SK-N-SH (cell line): Measurements from ENCODE around the gene CYP51A1. TPM values are rescaled to one million over a fixed set of nuclear protein-coding genes. Genes with fewer than 3 reads are reported as not detected.

Experiments used
- CTCF ChIA-PET: fragments of 300-600, 350-600 bp; formaldehyde crosslinking; extraction: SDS; loops from one replicate; lab custom pipeline; 2021; lab: Yijun Ruan, JAX
- POLR2A ChIA-PET: fragments of 350-600 bp; sonication (Branson Sonifier 250); formaldehyde crosslinking; extraction: SDS; loops from one replicate; lab custom pipeline; 2020; ENCODE audit warnings: antibody characterized with exemption, inconsistent platforms; lab: Yijun Ruan, JAX
- DNase-seq: peaks from one replicate; pipeline ENCODE4 v3.0.0; 2012
- H2AFZ ChIP-seq: fragments of 200-600 bp; sonication (generic); 2 replicates; pipeline ENCODE4 v1.8.1; 2016; ENCODE audit warnings: antibody characterized with exemption, mild to moderate bottlenecking, low read depth
- H3F3A ChIP-seq: fragments of 200-600 bp; sonication (generic); replicated peaks from 2 replicates; pipeline ENCODE3; 2016; ENCODE audit warnings: antibody characterized with exemption, mild to moderate bottlenecking; ENCODE audit not compliant: insufficient read depth
- H3K27ac ChIP-seq, 2 experiments: fragments of 200-500 bp in 1 of 2; fragments of 200-600 bp in 1 of 2; sonication (Bioruptor generic) in 1 of 2; sonication (generic), shearing (Covaris generic) in 1 of 2; 2 replicates each; pipeline versions ENCODE4 v1.5.1 to v1.6.1; 2014 to 2016; ENCODE audit warnings: low read depth in 2 of 2, inconsistent platforms in 1 of 2, low read length in 1 of 2, mild to moderate bottlenecking in 1 of 2, mixed read lengths in 1 of 2
- H3K27me3 ChIP-seq: fragments of 200-600 bp; sonication (generic), shearing (Covaris generic); 2 replicates; pipeline ENCODE4 v1.6.1; 2016; ENCODE audit warnings: mixed run types; ENCODE audit not compliant: insufficient read depth
- H3K36me3 ChIP-seq, 2 experiments: fragments of 200-500 bp in 1 of 2; fragments of 200-600 bp in 1 of 2; sonication (Bioruptor generic) in 1 of 2; sonication (generic) in 1 of 2; replicated peaks in 1 of 2; 2 replicates each; pipeline versions ENCODE3 to v1.5.1; 2014 to 2016; ENCODE audit warnings: low read length in 1 of 2, mild to moderate bottlenecking in 1 of 2; ENCODE audit not compliant: insufficient read depth in 2 of 2, control insufficient read depth in 1 of 2
- H3K4me1 ChIP-seq, 2 experiments: fragments of 200-500 bp in 1 of 2; fragments of 200-600 bp in 1 of 2; sonication (Bioruptor generic) in 1 of 2; sonication (generic), shearing (Covaris generic) in 1 of 2; 2 replicates each; pipeline versions ENCODE4 v1.5.1 to v1.6.1; 2014 to 2016; ENCODE audit warnings: low read depth in 1 of 2, low read length in 1 of 2, mixed run types in 1 of 2; ENCODE audit not compliant: insufficient read depth in 2 of 2, control insufficient read depth in 1 of 2
- H3K4me2 ChIP-seq: fragments of 200-600 bp; sonication (generic), shearing (Covaris generic); 2 replicates; pipeline ENCODE4 v1.6.1; 2017; ENCODE audit warnings: mixed run types
- H3K4me3 ChIP-seq, 2 experiments: fragments of 200-500 bp in 1 of 2; fragments of 200-600 bp in 1 of 2; sonication (Bioruptor generic) in 1 of 2; sonication (generic), shearing (Covaris generic) in 1 of 2; 2 replicates each; pipeline versions ENCODE4 v1.5.1 to v1.8.1; 2014 to 2016; ENCODE audit warnings: low read depth in 2 of 2, inconsistent platforms in 1 of 2, low read length in 1 of 2, mild to moderate bottlenecking in 1 of 2, mixed read lengths in 1 of 2, moderate library complexity in 1 of 2
- H3K79me2 ChIP-seq: fragments of 200-600 bp; sonication (generic); 2 replicates; pipeline ENCODE4 v1.8.1; 2017; ENCODE audit warnings: mild to moderate bottlenecking; ENCODE audit not compliant: insufficient read depth
- H3K9ac ChIP-seq: fragments of 200-600 bp; sonication (generic); 2 replicates; pipeline ENCODE4 v1.6.1; 2017; ENCODE audit warnings: mixed run types
- H3K9me2 ChIP-seq: fragments of 200-600 bp; sonication (generic); 2 replicates; pipeline ENCODE4 v1.6.1; 2017; ENCODE audit warnings: mixed run types
- H3K9me3 ChIP-seq: fragments of 200-600 bp; sonication (generic); 2 replicates; pipeline ENCODE4 v1.6.1; 2017; ENCODE audit warnings: mixed run types, mild to moderate bottlenecking, moderate library complexity
- H4K20me1 ChIP-seq: fragments of 200-600 bp; sonication (generic); 2 replicates; pipeline ENCODE4 v1.6.1; 2017; ENCODE audit warnings: mild to moderate bottlenecking, mixed run types; ENCODE audit not compliant: insufficient read depth
- CHD2 ChIP-seq: fragments of 150-350 bp; IDR thresholded peaks from 2 replicates; pipeline ENCODE4 v1.6.1; 2018; ENCODE audit warnings: low read length; ENCODE audit not compliant: partially characterized antibody
- EP300 ChIP-seq, 2 experiments: IDR thresholded peaks; 2 replicates each; pipeline versions ENCODE4 v1.4.0 to v1.6.1; 2012; ENCODE audit warnings: borderline replicate concordance in 1 of 2, low read depth in 1 of 2, low read length in 1 of 2
- EZH2phosphoT487 ChIP-seq: fragments of 200-600 bp; sonication (generic); IDR thresholded peaks from 2 replicates; pipeline ENCODE4 v1.6.1; 2017; ENCODE audit warnings: low read depth, mixed run types, mild to moderate bottlenecking, antibody characterized with exemption, moderate library complexity, borderline replicate concordance
- FOXJ3 ChIP-seq: sonication (generic); formaldehyde crosslinking; IDR thresholded peaks from 2 replicates; pipeline ENCODE4 v1.5.1; 2020; ENCODE audit warnings: mild to moderate bottlenecking, missing genetic modification reagents
- GABPA ChIP-seq: IDR thresholded peaks from 2 replicates; pipeline ENCODE4 v1.4.0; 2012; ENCODE audit warnings: low read depth, mild to moderate bottlenecking
- GATA2 ChIP-seq: sonication (generic); formaldehyde crosslinking; IDR thresholded peaks from 2 replicates; pipeline ENCODE4 v1.5.0; 2020; ENCODE audit warnings: mild to moderate bottlenecking, missing genetic modification reagents
- IRF3 ChIP-seq: fragments of 150-350 bp; IDR thresholded peaks from 2 replicates; pipeline ENCODE4 v1.6.1; 2016; ENCODE audit warnings: mild to moderate bottlenecking, low read depth, low read length
- JUND ChIP-seq: IDR thresholded peaks from 2 replicates; pipeline ENCODE4 v1.4.0; 2012
- MEF2A ChIP-seq: IDR thresholded peaks from 2 replicates; pipeline ENCODE4 v1.4.0; 2012; ENCODE audit warnings: low read depth, borderline replicate concordance
- MXI1 ChIP-seq: IDR thresholded peaks from 2 replicates; pipeline ENCODE4 v1.6.1; 2012; ENCODE audit warnings: mild to moderate bottlenecking, low read depth, low read length, improper control_type of control experiment
- NFIC ChIP-seq: IDR thresholded peaks from 2 replicates; pipeline ENCODE4 v1.4.0; 2012; ENCODE audit warnings: borderline replicate concordance
- NRF1 ChIP-seq: IDR thresholded peaks from 2 replicates; pipeline ENCODE4 v1.6.1; 2012; ENCODE audit warnings: low read depth, mild to moderate bottlenecking, low read length
- RCOR1 ChIP-seq: fragments of 150-350 bp; IDR thresholded peaks from 2 replicates; pipeline ENCODE4 v1.6.1; 2017; ENCODE audit warnings: antibody characterized with exemption, low read length
- RXRA ChIP-seq: IDR thresholded peaks from 2 replicates; pipeline ENCODE4 v1.4.0; 2012; ENCODE audit warnings: low read depth, mild to moderate bottlenecking, borderline replicate concordance
- USF1 ChIP-seq: IDR thresholded peaks from 2 replicates; pipeline ENCODE4 v1.4.0; 2012; ENCODE audit warnings: low read depth, borderline replicate concordance
- YY1 ChIP-seq: IDR thresholded peaks from 2 replicates; pipeline ENCODE4 v1.4.0; 2012; ENCODE audit warnings: low read depth, mild to moderate bottlenecking
- ZBTB33 ChIP-seq: IDR thresholded peaks from 2 replicates; pipeline ENCODE4 v1.4.0; 2012; ENCODE audit warnings: low read depth, borderline replicate concordance
- WGBS: methylation state at CpG from one replicate; pipeline ENCODE4 v1.1.6; 2017; ENCODE audit warnings: low lambda C conversion rate; 5-methylcytosine and 5-hydroxymethylcytosine counted together
- polyA plus RNA-seq, 3 experiments: library from polyadenylated mRNA; depleted of rRNA; stranded (reverse); fragments of >200 nt; gene quantifications; 2 replicates each; pipeline ENCODE4 v1.2.3, GENCODE V29; 2012

Gene CYP51A1
- polyA plus RNA-seq, 1 of the 3 experiments (the other 2 are of a cell fraction) = 4.7 TPM

GRCh38 chr7:92133133-92133736 is 1.0 kb downstream of the CYP51A1 start:
- Histone ChIP-seq H3K36me3 (peaks cover 22 to 30% of the 10 kb centered on the region in 2 experiments), H3K27me3 (no peaks in the 10 kb centered on the region), H3K9ac (peak overlapping the region; percentile 97), H3K4me2 (peak overlapping the region; percentile 72), H3K9me2 (no peaks in the 10 kb centered on the region), H3K79me2 (peaks cover 38% of the 10 kb centered on the region), H4K20me1 (no peaks in the 10 kb centered on the region), H2AFZ (peak overlapping the region; percentile 99), H3K4me3 (peak overlapping the region; percentile 82 to 99), H3K27ac (peak overlapping the region; percentile 95 to 98; a peak in 3 of 4 replicates), H3K4me1 (peaks cover 0 to 16% of the 10 kb centered on the region in 2 experiments; a peak in 3 of 4 replicates), H3K9me3 (no peaks in the 10 kb centered on the region), H3F3A (peaks cover 11% of the 10 kb centered on the region)
- WGBS = 27% methylated on average over 15 of the region's 15 CpGs
- no peak for TF ChIP-seq FOXJ3 (CRISPR knock-in tag)
- TF ChIP-seq IRF3 = no peak
- no peak for TF ChIP-seq GATA2 (CRISPR knock-in tag)
- no peak for TF ChIP-seq EP300 (IDR thresholded peaks at IDR 0.05; ENCODE audit: borderline replicate concordance in 1 of 2, low read depth in 1 of 2, low read length in 1 of 2)
- no peak for TF ChIP-seq RXRA
- TF ChIP-seq USF1 = no peak
- TF ChIP-seq RCOR1 = no peak
- TF ChIP-seq MXI1 = no peak
- no peak for TF ChIP-seq YY1
- no peak for TF ChIP-seq MEF2A
- no peak for TF ChIP-seq ZBTB33
- no peak for TF ChIP-seq GABPA
- no peak for TF ChIP-seq EZH2phosphoT487
- TF ChIP-seq CHD2 = no peak
- TF ChIP-seq NFIC = no peak
- no peak for TF ChIP-seq JUND
- no peak for TF ChIP-seq NRF1
- no peak for DNase-seq
- POLR2A ChIA-PET = interaction anchor here (0.6 to 0.7 kb wide), 3 partner anchors 36 to 314 kb away, joined by 3 to 9 read pairs (median 5); partner anchors contain the start of gene GATAD1
- CTCF ChIA-PET = interaction anchor here (0.6 to 3.9 kb wide), 47 partner anchors 8 to 330 kb away, joined by 3 to 38 read pairs (median 4); partner anchors contain the start of genes ANKIB1, GATAD1, KRIT1 and LRRD1
